LNCAP (cell line): ENCODE measurements around the gene NPTX1.

Experiments
- TF ChIP-seq, protein P1 (sequence below): fragments of 450-650 bp; IDR thresholded peaks from 2 replicates; pipeline ENCODE4 v1.5.1; 2017; ENCODE audit warnings: mild to moderate bottlenecking

The NPTX1 gene

DNA sequence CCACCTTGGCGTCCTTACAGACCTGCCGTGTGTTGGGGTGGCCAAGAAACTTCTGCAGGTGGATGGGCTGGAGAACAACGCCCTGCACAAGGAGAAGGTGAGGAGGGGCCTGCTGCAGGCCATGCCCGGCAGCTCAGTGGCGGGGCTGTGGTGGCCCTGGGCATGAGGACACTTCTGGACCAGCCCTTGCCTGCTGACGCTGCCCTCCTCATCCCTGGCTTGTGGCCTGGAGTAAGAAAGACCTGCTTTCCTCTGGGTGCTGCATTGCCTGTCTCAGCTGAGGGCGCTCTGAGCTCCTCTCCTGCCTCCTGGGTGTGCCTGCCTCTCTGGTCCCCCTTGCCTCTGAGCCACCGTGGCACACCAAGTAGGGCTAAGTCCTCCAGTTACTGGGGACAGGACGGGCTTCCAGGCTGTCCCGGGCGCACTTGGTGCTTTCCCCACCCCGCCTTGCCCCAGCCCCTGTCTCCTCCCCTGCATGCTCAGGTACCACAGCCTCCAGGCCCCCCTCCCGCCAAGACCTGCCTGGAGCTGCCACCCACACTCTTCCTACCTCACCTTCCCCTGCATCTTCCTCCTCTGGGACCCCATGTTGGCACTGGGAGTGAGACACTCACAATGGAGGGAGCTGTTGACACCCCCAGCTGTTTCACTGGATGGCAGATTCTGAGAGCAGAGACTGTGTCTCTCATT lies 52.7 kb downstream of the NPTX1 start:
- TF ChIP-seq, protein P1, sequence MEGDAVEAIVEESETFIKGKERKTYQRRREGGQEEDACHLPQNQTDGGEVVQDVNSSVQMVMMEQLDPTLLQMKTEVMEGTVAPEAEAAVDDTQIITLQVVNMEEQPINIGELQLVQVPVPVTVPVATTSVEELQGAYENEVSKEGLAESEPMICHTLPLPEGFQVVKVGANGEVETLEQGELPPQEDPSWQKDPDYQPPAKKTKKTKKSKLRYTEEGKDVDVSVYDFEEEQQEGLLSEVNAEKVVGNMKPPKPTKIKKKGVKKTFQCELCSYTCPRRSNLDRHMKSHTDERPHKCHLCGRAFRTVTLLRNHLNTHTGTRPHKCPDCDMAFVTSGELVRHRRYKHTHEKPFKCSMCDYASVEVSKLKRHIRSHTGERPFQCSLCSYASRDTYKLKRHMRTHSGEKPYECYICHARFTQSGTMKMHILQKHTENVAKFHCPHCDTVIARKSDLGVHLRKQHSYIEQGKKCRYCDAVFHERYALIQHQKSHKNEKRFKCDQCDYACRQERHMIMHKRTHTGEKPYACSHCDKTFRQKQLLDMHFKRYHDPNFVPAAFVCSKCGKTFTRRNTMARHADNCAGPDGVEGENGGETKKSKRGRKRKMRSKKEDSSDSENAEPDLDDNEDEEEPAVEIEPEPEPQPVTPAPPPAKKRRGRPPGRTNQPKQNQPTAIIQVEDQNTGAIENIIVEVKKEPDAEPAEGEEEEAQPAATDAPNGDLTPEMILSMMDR: no peak

DNA sequence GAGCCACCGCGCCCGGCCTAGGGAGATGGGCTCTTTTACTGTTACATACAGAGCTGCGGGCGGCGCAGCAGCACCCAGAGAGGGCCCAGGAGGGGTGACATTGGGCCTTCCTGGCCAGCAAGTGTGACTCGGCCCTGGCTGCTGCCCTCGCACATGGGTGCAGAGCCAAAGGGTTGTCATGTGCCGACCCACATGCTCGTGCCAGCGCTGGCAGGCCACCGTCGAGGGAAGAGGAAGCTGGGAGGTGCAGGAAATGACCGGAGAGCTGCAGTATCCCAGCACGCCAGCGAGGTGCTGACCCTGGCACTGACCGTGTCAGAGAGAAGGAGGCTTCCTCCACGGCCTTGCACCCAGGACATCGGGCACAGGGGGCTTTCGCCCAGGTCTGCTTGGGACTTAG lies 53.4 kb downstream of the NPTX1 start:
- TF ChIP-seq, protein P1: no peak

DNA sequence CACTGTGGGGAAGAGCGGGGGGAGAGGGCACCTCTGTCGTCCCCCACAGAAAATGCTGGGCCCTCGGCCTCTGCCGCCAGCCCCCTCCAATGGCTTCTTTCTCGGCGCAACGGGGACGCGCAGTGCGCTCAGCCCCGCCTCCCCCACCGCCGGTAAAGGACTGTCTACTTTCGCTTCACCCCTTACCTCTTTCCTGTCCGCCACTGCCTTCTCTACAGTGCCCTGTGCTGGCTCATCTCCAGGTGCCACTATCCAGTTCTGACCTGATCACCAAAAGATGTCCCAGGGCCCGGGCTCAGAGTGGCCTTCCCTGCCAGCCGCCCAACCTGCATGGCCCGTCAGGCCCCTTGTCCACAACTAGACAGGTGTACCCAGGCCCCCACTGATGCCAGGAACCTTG lies 54.1 kb downstream of the NPTX1 start:
- TF ChIP-seq, protein P1: no peak

DNA sequence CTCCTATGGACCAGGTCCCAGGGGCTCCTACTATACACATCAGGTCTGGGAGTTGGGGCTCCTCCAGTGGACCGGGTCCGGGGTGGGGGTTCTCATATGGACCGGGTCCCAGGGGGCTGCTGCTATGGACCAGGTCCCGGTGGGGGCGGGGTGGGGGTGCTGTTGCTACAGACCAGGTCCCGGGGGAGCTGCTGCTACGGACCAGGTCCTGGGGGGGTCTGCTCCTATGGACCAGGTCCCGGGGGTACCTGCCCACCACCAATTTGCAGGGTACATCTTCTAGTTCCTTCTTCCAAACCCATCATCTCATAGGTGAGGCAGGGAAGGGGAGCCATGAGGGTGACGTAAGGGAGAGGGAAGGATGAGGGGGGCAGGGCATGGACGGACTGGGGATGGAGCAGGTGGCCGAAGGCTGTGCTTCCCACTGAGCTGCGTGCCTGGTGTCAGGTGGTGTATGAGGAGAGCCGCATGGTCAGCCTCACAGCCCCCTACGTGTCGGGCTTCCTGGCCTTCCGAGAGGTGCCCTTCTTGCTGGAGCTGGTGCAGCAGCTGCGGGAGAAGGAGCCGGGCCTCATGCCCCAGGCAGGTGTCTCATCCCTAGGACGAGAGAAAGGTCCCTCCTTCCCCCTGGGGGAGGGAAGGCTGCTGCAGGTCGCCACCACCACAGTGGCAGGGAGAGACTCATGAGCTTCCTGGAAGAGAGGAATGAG lies 54.9 kb downstream of the NPTX1 start:
- TF ChIP-seq, protein P1: no peak

DNA sequence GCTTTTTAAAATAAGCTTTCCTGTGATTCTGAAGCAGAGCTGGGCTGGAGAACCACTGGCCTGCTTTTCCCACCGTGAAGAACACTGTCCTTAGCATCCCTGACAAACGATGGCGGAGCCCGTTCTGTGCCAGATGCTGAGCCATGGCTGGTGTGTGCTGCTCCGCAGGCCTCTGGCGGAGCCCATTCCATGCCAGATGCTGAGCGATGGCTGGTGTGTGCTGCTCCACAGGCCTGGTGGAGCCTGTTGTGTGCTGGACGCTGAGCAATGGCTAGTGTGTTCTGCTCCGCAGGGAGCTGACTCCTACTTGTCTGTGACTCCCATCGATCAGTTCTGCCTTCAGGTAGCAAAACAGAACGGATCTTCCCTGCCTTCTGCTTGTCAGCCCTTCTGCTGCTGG lies 57.2 kb downstream of the NPTX1 start:
- TF ChIP-seq, protein P1: no peak

DNA sequence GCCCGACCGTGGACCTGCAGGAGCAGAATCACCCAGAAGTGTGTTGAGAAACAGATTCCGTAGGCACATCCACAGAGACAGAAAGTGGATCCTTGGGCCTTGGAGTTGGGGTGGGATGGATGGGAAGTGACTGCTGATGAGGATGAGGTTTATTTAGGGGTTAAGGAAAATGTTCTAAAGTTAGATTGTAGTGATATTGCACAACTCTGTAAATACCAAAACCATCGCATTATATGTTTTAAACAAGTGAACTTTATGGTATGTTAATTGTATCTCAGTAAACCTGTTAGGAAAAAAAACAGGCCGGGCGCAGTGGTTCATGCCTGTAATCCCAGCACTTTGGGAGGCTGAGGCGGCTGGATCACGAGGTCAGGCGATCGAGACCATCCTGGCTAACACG lies 57.8 kb downstream of the NPTX1 start:
- TF ChIP-seq, protein P1: no peak
